Stimulated activated CD8-positive, alpha-beta memory T cell treated with anti-CD3 and anti-CD28 coated beads, Interleukin-12 subunit alpha, Interleukin-12 subunit beta, amount 100 ng/mL, for 4 hours (primary cell): ENCODE data around the gene CHST11.

Experiments used
- DNase-seq: peaks from one replicate; pipeline ENCODE4 v3.0.0-alpha.2; 2020; ENCODE audit warnings: low read depth

CHST11 gene

GRCh38 chr12:104720339-104721038, 263.7 kb downstream of the CHST11 start:
- peak; percentile 43 for DNase-seq

- DNase-seq = no peak
These were observed 264.3 kb downstream of the CHST11 start for GRCh38 chr12:104721039-104721405.

- DNase-seq = no peak
These were observed 265.2 kb downstream of the CHST11 start for GRCh38 chr12:104721936-104722335.

GRCh38 chr12:104722601-104723534, 266.1 kb downstream of the CHST11 start:
- DNase-seq = no peak

GRCh38 chr12:104723895-104724294, 267.1 kb downstream of the CHST11 start:
- DNase-seq = no peak

GRCh38 chr12:104724992-104725585, 268.3 kb downstream of the CHST11 start:
- DNase-seq = no peak

GRCh38 chr12:104725610-104726009, 268.9 kb downstream of the CHST11 start:
- no peak for DNase-seq

- no peak for DNase-seq
These were observed 271.1 kb downstream of the CHST11 start for GRCh38 chr12:104727726-104728465.

GRCh38 chr12:104729091-104729490, 272.3 kb downstream of the CHST11 start:
- DNase-seq = no peak

GRCh38 chr12:104729610-104730446, 273.1 kb downstream of the CHST11 start:
- no peak for DNase-seq

- no peak for DNase-seq
These were observed 274.0 kb downstream of the CHST11 start for GRCh38 chr12:104730763-104731162.

- DNase-seq = no peak
These were observed 277.0 kb downstream of the CHST11 start for GRCh38 chr12:104733717-104734175.

- DNase-seq = no peak
These were observed 277.9 kb downstream of the CHST11 start for GRCh38 chr12:104734541-104735095.

- DNase-seq = no peak
These were observed 279.1 kb downstream of the CHST11 start for GRCh38 chr12:104735801-104736200.

- no peak for DNase-seq
These were observed 279.6 kb downstream of the CHST11 start for GRCh38 chr12:104736307-104736706.

- no peak for DNase-seq
These were observed 280.4 kb downstream of the CHST11 start for GRCh38 chr12:104737113-104737512.

GRCh38 chr12:104737791-104738301, 281.1 kb downstream of the CHST11 start:
- DNase-seq = no peak

- no peak for DNase-seq
These were observed 281.6 kb downstream of the CHST11 start for GRCh38 chr12:104738331-104738730.

- DNase-seq = no peak
These were observed 282.3 kb downstream of the CHST11 start for GRCh38 chr12:104738776-104739642.

GRCh38 chr12:104740668-104741067, 283.9 kb downstream of the CHST11 start:
- no peak for DNase-seq
